ENCODE data around the gene RAPGEF3. TPM values are rescaled to one million over a fixed set of nuclear protein-coding genes. Genes with fewer than 3 reads are reported as not detected.

Gene RAPGEF3
- total and polyA plus RNA-seq, 2 of the 8 experiments (the other 6 are each of a cell fraction or from before 2014, with no cell fraction given), result 5.0 to 9.4 TPM

DNA sequence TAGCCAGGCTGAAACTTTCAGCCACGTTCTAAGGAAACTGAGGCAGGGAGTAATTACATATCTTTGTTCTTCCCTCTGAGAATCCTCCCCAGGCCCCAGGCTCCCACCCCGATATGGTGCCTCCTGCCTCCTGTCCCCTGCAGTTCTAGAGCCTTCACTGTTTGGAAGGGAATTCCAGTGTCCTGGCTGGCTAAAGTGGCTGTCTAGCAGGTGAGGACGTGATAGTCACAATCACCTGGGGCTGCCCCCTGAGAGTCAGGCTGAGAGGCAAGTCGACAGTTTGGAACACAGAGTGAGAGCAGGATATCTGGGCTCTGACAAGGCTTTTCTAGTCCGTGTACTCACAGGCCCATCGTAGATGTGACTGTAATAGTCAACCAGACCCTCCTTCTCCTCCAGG is 46.5 kb downstream of the RAPGEF3 start (continued):
- no peak for TF ChIP-seq RNF2 (IDR thresholded peaks at IDR 0.05; ENCODE audit: borderline replicate concordance, low read depth, low read length, missing control alignments, poor library complexity, severe bottlenecking)
- no peak for TF ChIP-seq PHF8 (conservative IDR thresholded peaks at IDR 0.05; ENCODE audit: low read depth, low read length)

Data from H1 (cell line).